Central memory CD8-positive, alpha-beta T cell (primary cell): Measurements from ENCODE around the gene SMR3A.

Source experiments
- ATAC-seq: fragments of 150-1000 bp; cut with Tn5 transposase; replicated peaks from 2 replicates; pipeline ENCODE4 v1.10.0; 2022; ENCODE audit warnings: mild to moderate bottlenecking, moderate FRiP score, moderate number of reproducible peaks; ENCODE audit not compliant: poor library complexity, severe bottlenecking; ENCODE audit errors: extremely low read depth
- DNase-seq, 2 donors: peaks; one replicate each; pipeline ENCODE4 v3.0.0; 2021; ENCODE audit warnings: low spot score in 2 of 2
- H3K27ac Mint-ChIP-seq: one replicate; pipeline ENCODE4 v1.8.0; 2022; ENCODE audit warnings: low read depth, mild to moderate bottlenecking, moderate library complexity, mixed read lengths
- H3K27me3 Mint-ChIP-seq: one replicate; pipeline ENCODE4 v1.8.0; 2022; ENCODE audit warnings: mixed read lengths
- H3K36me3 Mint-ChIP-seq: one replicate; pipeline ENCODE4 v1.8.0; 2022; ENCODE audit warnings: mild to moderate bottlenecking, moderate library complexity, mixed read lengths; ENCODE audit not compliant: insufficient read depth
- H3K4me1 Mint-ChIP-seq: one replicate; pipeline ENCODE4 v1.8.0; 2022; ENCODE audit warnings: mixed read lengths
- H3K4me3 Mint-ChIP-seq: one replicate; pipeline ENCODE4 v1.8.0; 2022; ENCODE audit warnings: mild to moderate bottlenecking, moderate library complexity, mixed read lengths
- H3K9me3 Mint-ChIP-seq: one replicate; pipeline ENCODE4 v1.8.0; 2022; ENCODE audit warnings: mixed read lengths

The SMR3A gene

GRCh38 chr4:70360460-70360859 lies at the start of gene SMR3A:
SMR3A (plus strand) TSS chr4:70360760; CDS start chr4:70362116, 1,356 bp downstream.
- Mint-ChIP-seq H3K4me3 (no peak within 1 kb of the TSS), H3K36me3 (no peaks in the 10 kb centered on the region), H3K27me3 (no peaks in the 10 kb centered on the region), H3K9me3 (peaks cover 2% of the 10 kb centered on the region), H3K4me1 (no peaks in the 10 kb centered on the region), H3K27ac (no peak within 1 kb of the TSS)
- ATAC-seq (no peak), DNase-seq (no peak)

- ATAC-seq, result no peak
Observed at GRCh38 chr4:70313736-70314135, 46.8 kb upstream of the SMR3A start.

GRCh38 chr4:70315928-70316327 lies 44.6 kb upstream of the SMR3A start:
- Mint-ChIP-seq H3K4me1 (no peaks in the 10 kb centered on the region), H3K27ac (no peak overlapping the region), H3K27me3 (no peaks in the 10 kb centered on the region), H3K36me3 (no peaks in the 10 kb centered on the region), H3K9me3 (peaks cover 2% of the 10 kb centered on the region), H3K4me3 (no peak overlapping the region)
- ATAC-seq (no peak), DNase-seq (no peak)

More at GRCh38 chr4:70313736-70314135, 46.8 kb upstream of the SMR3A start:
- no peak for DNase-seq
- no peaks in the 10 kb centered on the region for H3K4me1 Mint-ChIP-seq
- no peak overlapping the region for H3K4me3 Mint-ChIP-seq
- H3K27me3 Mint-ChIP-seq, result no peaks in the 10 kb centered on the region
- H3K36me3 Mint-ChIP-seq, result no peaks in the 10 kb centered on the region
- H3K9me3 Mint-ChIP-seq, result peaks cover 9% of the 10 kb centered on the region
- H3K27ac Mint-ChIP-seq, result no peak overlapping the region

GRCh38 chr4:70326052-70326451 lies 34.5 kb upstream of the SMR3A start:
- peaks cover 6% of the 10 kb centered on the region for H3K9me3 Mint-ChIP-seq
- DNase-seq (no peak), ATAC-seq (no peak)
- no peaks in the 10 kb centered on the region for H3K4me1 Mint-ChIP-seq
- no peaks in the 10 kb centered on the region for H3K36me3 Mint-ChIP-seq
- H3K27me3 Mint-ChIP-seq, result no peaks in the 10 kb centered on the region
- no peak overlapping the region for H3K27ac Mint-ChIP-seq
- no peak overlapping the region for H3K4me3 Mint-ChIP-seq

- Mint-ChIP-seq H3K27ac (no peak within 1 kb of the TSS), H3K4me1 (no peaks in the 10 kb centered on the region), H3K27me3 (no peaks in the 10 kb centered on the region), H3K4me3 (no peak within 1 kb of the TSS), H3K9me3 (peaks cover 6% of the 10 kb centered on the region), H3K36me3 (peaks cover 1% of the 10 kb centered on the region)
- DNase-seq (no peak), ATAC-seq (no peak)
Observed at GRCh38 chr4:70334681-70335080, 25.9 kb upstream of the SMR3A start, which contains the start of gene CABS1. CABS1 (plus strand) TSS chr4:70334981; CDS start chr4:70335040, 59 bp downstream.

- H3K27ac Mint-ChIP-seq, result no peak overlapping the region
- H3K36me3 Mint-ChIP-seq, result peaks cover 1% of the 10 kb centered on the region
- no peaks in the 10 kb centered on the region for H3K4me1 Mint-ChIP-seq
- H3K9me3 Mint-ChIP-seq, result peaks cover 6% of the 10 kb centered on the region
- H3K4me3 Mint-ChIP-seq, result no peak overlapping the region
- no peaks in the 10 kb centered on the region for H3K27me3 Mint-ChIP-seq
- ATAC-seq (no peak), DNase-seq (no peak)
Observed at GRCh38 chr4:70336043-70336442, 24.5 kb upstream of the SMR3A start.

GRCh38 chr4:70337886-70338420 lies 22.6 kb upstream of the SMR3A start:
- no peak for DNase-seq
- Mint-ChIP-seq H3K36me3 (peaks cover 1% of the 10 kb centered on the region), H3K4me1 (no peaks in the 10 kb centered on the region), H3K4me3 (no peak overlapping the region), H3K27me3 (no peaks in the 10 kb centered on the region), H3K9me3 (peaks cover 6% of the 10 kb centered on the region), H3K27ac (no peak overlapping the region)
- no peak for ATAC-seq

- ATAC-seq (no peak), DNase-seq (no peak)
- no peaks in the 10 kb centered on the region for H3K27me3 Mint-ChIP-seq
- H3K4me1 Mint-ChIP-seq, result no peaks in the 10 kb centered on the region
- no peak overlapping the region for H3K27ac Mint-ChIP-seq
- no peaks in the 10 kb centered on the region for H3K36me3 Mint-ChIP-seq
- no peak overlapping the region for H3K4me3 Mint-ChIP-seq
- peaks cover 4% of the 10 kb centered on the region for H3K9me3 Mint-ChIP-seq
Observed at GRCh38 chr4:70356185-70356584, 4.4 kb upstream of the SMR3A start.

GRCh38 chr4:70359115-70359661 lies 1.4 kb upstream of the SMR3A start:
- DNase-seq (no peak), ATAC-seq (no peak)
- Mint-ChIP-seq H3K36me3 (no peaks in the 10 kb centered on the region), H3K4me1 (no peaks in the 10 kb centered on the region), H3K27ac (no peak overlapping the region), H3K27me3 (no peaks in the 10 kb centered on the region), H3K9me3 (no peaks in the 10 kb centered on the region), H3K4me3 (no peak overlapping the region)

GRCh38 chr4:70364002-70364401 lies 3.4 kb downstream of the SMR3A start:
- DNase-seq (no peak), ATAC-seq (no peak)
- H3K9me3 Mint-ChIP-seq, result peaks cover 5% of the 10 kb centered on the region
- H3K4me1 Mint-ChIP-seq, result no peaks in the 10 kb centered on the region
- no peaks in the 10 kb centered on the region for H3K27me3 Mint-ChIP-seq
- no peak overlapping the region for H3K4me3 Mint-ChIP-seq
- H3K27ac Mint-ChIP-seq, result no peak overlapping the region
- H3K36me3 Mint-ChIP-seq, result no peaks in the 10 kb centered on the region

GRCh38 chr4:70365479-70365878 lies 4.9 kb downstream of the SMR3A start:
- Mint-ChIP-seq H3K4me3 (no peak overlapping the region), H3K9me3 (peaks cover 5% of the 10 kb centered on the region), H3K36me3 (no peaks in the 10 kb centered on the region), H3K4me1 (no peaks in the 10 kb centered on the region), H3K27me3 (no peaks in the 10 kb centered on the region), H3K27ac (no peak overlapping the region)
- no peak for DNase-seq
- ATAC-seq, result no peak

- H3K9me3 Mint-ChIP-seq, result peaks cover 5% of the 10 kb centered on the region
- DNase-seq (no peak), ATAC-seq (no peak)
- no peaks in the 10 kb centered on the region for H3K36me3 Mint-ChIP-seq
- no peak overlapping the region for H3K27ac Mint-ChIP-seq
- H3K27me3 Mint-ChIP-seq, result no peaks in the 10 kb centered on the region
- H3K4me1 Mint-ChIP-seq, result no peaks in the 10 kb centered on the region
- H3K4me3 Mint-ChIP-seq, result no peak overlapping the region
Observed at GRCh38 chr4:70367813-70368212, 7.3 kb downstream of the SMR3A start.

- no peaks in the 10 kb centered on the region for H3K4me1 Mint-ChIP-seq
- no peak for ATAC-seq
Observed at GRCh38 chr4:70371987-70372386, 11.4 kb downstream of the SMR3A start.

More at GRCh38 chr4:70371987-70372386, 11.4 kb downstream of the SMR3A start:
- H3K9me3 Mint-ChIP-seq, result peaks cover 5% of the 10 kb centered on the region
- no peak for DNase-seq
- H3K27ac Mint-ChIP-seq, result no peak overlapping the region
- no peak overlapping the region for H3K4me3 Mint-ChIP-seq
- H3K27me3 Mint-ChIP-seq, result no peaks in the 10 kb centered on the region
- H3K36me3 Mint-ChIP-seq, result no peaks in the 10 kb centered on the region
